ENCODE measurements around the gene MARCHF4. TPM values are rescaled to one million over a fixed set of nuclear protein-coding genes. Genes with fewer than 3 reads are reported as not detected.

Gene MARCHF4
- total RNA-seq, 1 donor from 2014 or later = not detected

GRCh38 chr2:216351172-216351925 lies 20.9 kb downstream of the MARCHF4 start:
- Mint-ChIP-seq H3K27me3 (no peaks in the 10 kb centered on the region), H3K36me3 (ENCODE audit: low read depth) (no peaks in the 10 kb centered on the region), H3K27ac (no peak overlapping the region), H3K9me3 (peaks cover 10% of the 10 kb centered on the region), H3K4me3 (no peak overlapping the region), H3K4me1 (peaks cover 64% of the 10 kb centered on the region)
- DNase-seq = no peak
- intact Hi-C loops (cut with micrococcal nuclease) = no loop called here

- no peaks in the 10 kb centered on the region for H3K27me3 Mint-ChIP-seq
- intact Hi-C loops (cut with micrococcal nuclease) = no loop called here
- peaks cover 10% of the 10 kb centered on the region for H3K9me3 Mint-ChIP-seq
- H3K27ac Mint-ChIP-seq = peak overlapping the region; percentile 79
- no peak overlapping the region for H3K4me3 Mint-ChIP-seq
- no peaks in the 10 kb centered on the region for H3K36me3 Mint-ChIP-seq (ENCODE audit: low read depth)
- peak; percentile 65 for DNase-seq
- H3K4me1 Mint-ChIP-seq = peaks cover 65% of the 10 kb centered on the region
Measured at GRCh38 chr2:216350214-216350791, 22.0 kb downstream of the MARCHF4 start.

GRCh38 chr2:216349366-216349765 lies 22.9 kb downstream of the MARCHF4 start:
- intact Hi-C loops (cut with micrococcal nuclease) = loop anchor here (2.0 to 10.0 kb wide), 3 partner anchors 23 to 127 kb away; partner anchors contain the start of gene MARCHF4
- Mint-ChIP-seq H3K4me1 (peaks cover 66% of the 10 kb centered on the region), H3K27me3 (peaks cover 3% of the 10 kb centered on the region), H3K36me3 (ENCODE audit: low read depth) (no peaks in the 10 kb centered on the region), H3K27ac (peak overlapping the region; percentile 78), H3K9me3 (peaks cover 10% of the 10 kb centered on the region), H3K4me3 (peak overlapping the region; percentile 2)
- no peak for DNase-seq

- Mint-ChIP-seq H3K27me3 (peaks cover 4% of the 10 kb centered on the region), H3K4me3 (no peak overlapping the region), H3K9me3 (peaks cover 10% of the 10 kb centered on the region), H3K4me1 (peaks cover 62% of the 10 kb centered on the region), H3K27ac (peak overlapping the region; percentile 78), H3K36me3 (ENCODE audit: low read depth) (no peaks in the 10 kb centered on the region)
- DNase-seq = no peak
- intact Hi-C loops (cut with micrococcal nuclease) = loop anchor here (2.0 to 10.0 kb wide), 3 partner anchors 24 to 126 kb away; partner anchors contain the start of gene MARCHF4
Measured at GRCh38 chr2:216348756-216349308, 23.5 kb downstream of the MARCHF4 start.

- intact Hi-C loops (cut with micrococcal nuclease) = loop anchor here (10.0 kb wide), 1 partner anchor 128 kb away; no protein-coding TSS in a partner anchor
- H3K36me3 Mint-ChIP-seq (ENCODE audit: low read depth) = no peaks in the 10 kb centered on the region
- peaks cover 42% of the 10 kb centered on the region for H3K4me1 Mint-ChIP-seq
- no peak overlapping the region for H3K27ac Mint-ChIP-seq
- no peak for DNase-seq
- peaks cover 7% of the 10 kb centered on the region for H3K27me3 Mint-ChIP-seq
- peaks cover 7% of the 10 kb centered on the region for H3K9me3 Mint-ChIP-seq
- H3K4me3 Mint-ChIP-seq = no peak overlapping the region
Measured at GRCh38 chr2:216346781-216347180, 25.5 kb downstream of the MARCHF4 start.

GRCh38 chr2:216345846-216346245 lies 26.4 kb downstream of the MARCHF4 start:
- intact Hi-C loops (cut with micrococcal nuclease) = loop anchor here (10.0 kb wide), 1 partner anchor 129 kb away; no protein-coding TSS in a partner anchor
- Mint-ChIP-seq H3K4me1 (peaks cover 40% of the 10 kb centered on the region), H3K9me3 (peaks cover 5% of the 10 kb centered on the region), H3K4me3 (no peak overlapping the region), H3K36me3 (ENCODE audit: low read depth) (no peaks in the 10 kb centered on the region), H3K27me3 (peaks cover 7% of the 10 kb centered on the region), H3K27ac (no peak overlapping the region)
- DNase-seq = no peak

- H3K36me3 Mint-ChIP-seq (ENCODE audit: low read depth) = no peaks in the 10 kb centered on the region
- peaks cover 31% of the 10 kb centered on the region for H3K4me1 Mint-ChIP-seq
- no peak overlapping the region for H3K4me3 Mint-ChIP-seq
- H3K27me3 Mint-ChIP-seq = peaks cover 7% of the 10 kb centered on the region
- H3K9me3 Mint-ChIP-seq = no peaks in the 10 kb centered on the region
- no peak overlapping the region for H3K27ac Mint-ChIP-seq
- no peak for DNase-seq
- intact Hi-C loops (cut with micrococcal nuclease) = loop anchor here (10.0 kb wide), 1 partner anchor 130 kb away; no protein-coding TSS in a partner anchor
Measured at GRCh38 chr2:216344950-216345300, 27.4 kb downstream of the MARCHF4 start.

- DNase-seq = no peak
- H3K27ac Mint-ChIP-seq = no peak overlapping the region
- H3K4me1 Mint-ChIP-seq = peaks cover 27% of the 10 kb centered on the region
- intact Hi-C loops (cut with micrococcal nuclease) = loop anchor here (10.0 kb wide), 1 partner anchor 130 kb away; no protein-coding TSS in a partner anchor
- no peak overlapping the region for H3K4me3 Mint-ChIP-seq
- peaks cover 8% of the 10 kb centered on the region for H3K27me3 Mint-ChIP-seq
- H3K36me3 Mint-ChIP-seq (ENCODE audit: low read depth) = no peaks in the 10 kb centered on the region
- H3K9me3 Mint-ChIP-seq = no peaks in the 10 kb centered on the region
Measured at GRCh38 chr2:216344206-216344949, 27.9 kb downstream of the MARCHF4 start.

GRCh38 chr2:216343221-216343980 lies 28.9 kb downstream of the MARCHF4 start:
- peaks cover 19% of the 10 kb centered on the region for H3K4me1 Mint-ChIP-seq
- DNase-seq = no peak
- no peaks in the 10 kb centered on the region for H3K9me3 Mint-ChIP-seq
- intact Hi-C loops (cut with micrococcal nuclease) = loop anchor here (10.0 kb wide), 1 partner anchor 131 kb away; no protein-coding TSS in a partner anchor
- no peak overlapping the region for H3K4me3 Mint-ChIP-seq
- H3K36me3 Mint-ChIP-seq (ENCODE audit: low read depth) = no peaks in the 10 kb centered on the region
- H3K27me3 Mint-ChIP-seq = peaks cover 13% of the 10 kb centered on the region
- H3K27ac Mint-ChIP-seq = no peak overlapping the region

GRCh38 chr2:216341121-216341520 lies 31.2 kb downstream of the MARCHF4 start:
- Mint-ChIP-seq H3K36me3 (ENCODE audit: low read depth) (no peaks in the 10 kb centered on the region), H3K4me3 (no peak overlapping the region), H3K4me1 (peaks cover 10% of the 10 kb centered on the region), H3K27ac (no peak overlapping the region), H3K27me3 (peaks cover 20% of the 10 kb centered on the region), H3K9me3 (no peaks in the 10 kb centered on the region)
- intact Hi-C loops (cut with micrococcal nuclease) = loop anchor here (10.0 kb wide), 1 partner anchor 134 kb away; no protein-coding TSS in a partner anchor
- DNase-seq = no peak

GRCh38 chr2:216340280-216340631 lies 32.0 kb downstream of the MARCHF4 start:
- no peak for DNase-seq
- Mint-ChIP-seq H3K36me3 (ENCODE audit: low read depth) (no peaks in the 10 kb centered on the region), H3K27me3 (peaks cover 22% of the 10 kb centered on the region), H3K27ac (no peak overlapping the region), H3K4me3 (no peak overlapping the region), H3K4me1 (peaks cover 10% of the 10 kb centered on the region), H3K9me3 (no peaks in the 10 kb centered on the region)
- intact Hi-C loops (cut with micrococcal nuclease) = loop anchor here (10.0 kb wide), 1 partner anchor 135 kb away; no protein-coding TSS in a partner anchor

GRCh38 chr2:216339456-216340279 lies 32.6 kb downstream of the MARCHF4 start:
- intact Hi-C loops (cut with micrococcal nuclease) = loop anchor here (10.0 kb wide), 1 partner anchor 135 kb away; no protein-coding TSS in a partner anchor
- H3K27ac Mint-ChIP-seq = no peak overlapping the region
- DNase-seq = no peak
- no peak overlapping the region for H3K4me3 Mint-ChIP-seq
- peaks cover 10% of the 10 kb centered on the region for H3K4me1 Mint-ChIP-seq
- H3K27me3 Mint-ChIP-seq = peaks cover 22% of the 10 kb centered on the region
- no peaks in the 10 kb centered on the region for H3K36me3 Mint-ChIP-seq (ENCODE audit: low read depth)
- H3K9me3 Mint-ChIP-seq = no peaks in the 10 kb centered on the region

All from activated CD4-positive, alpha-beta T cell treated with anti-CD3 and anti-CD28 coated beads, Interleukin-2, amount 10 ng/mL, durations not matched to agents 24 days and 14 days (primary cell).